GM19351 (cell line): Measurements from ENCODE around the gene ZNF423.

ENCODE experiments used
- ATAC-seq: cut with Tn5 transposase; IDR thresholded peaks from one replicate; pipeline ENCODE4 v1.9.1; 2021; ENCODE audit warnings: mild to moderate bottlenecking, moderate library complexity; ENCODE audit not compliant: unreplicated experiment

Gene ZNF423

DNA sequence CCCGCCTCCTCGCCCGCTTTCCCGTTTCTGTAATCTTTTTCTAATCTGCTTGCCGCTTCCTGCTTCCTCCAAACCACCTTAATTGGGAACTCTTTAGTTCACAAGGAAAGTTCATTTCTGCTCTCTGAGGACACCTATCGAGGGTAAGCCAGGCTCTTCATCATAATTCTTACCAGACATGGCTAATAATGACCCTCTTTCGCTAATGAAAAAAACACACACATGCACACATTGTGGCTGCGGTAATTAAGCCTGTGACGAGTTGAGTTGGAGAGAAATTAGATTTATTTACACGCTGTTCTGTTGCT, 100.6 kb downstream of the ZNF423 start:
- no peak for ATAC-seq

DNA sequence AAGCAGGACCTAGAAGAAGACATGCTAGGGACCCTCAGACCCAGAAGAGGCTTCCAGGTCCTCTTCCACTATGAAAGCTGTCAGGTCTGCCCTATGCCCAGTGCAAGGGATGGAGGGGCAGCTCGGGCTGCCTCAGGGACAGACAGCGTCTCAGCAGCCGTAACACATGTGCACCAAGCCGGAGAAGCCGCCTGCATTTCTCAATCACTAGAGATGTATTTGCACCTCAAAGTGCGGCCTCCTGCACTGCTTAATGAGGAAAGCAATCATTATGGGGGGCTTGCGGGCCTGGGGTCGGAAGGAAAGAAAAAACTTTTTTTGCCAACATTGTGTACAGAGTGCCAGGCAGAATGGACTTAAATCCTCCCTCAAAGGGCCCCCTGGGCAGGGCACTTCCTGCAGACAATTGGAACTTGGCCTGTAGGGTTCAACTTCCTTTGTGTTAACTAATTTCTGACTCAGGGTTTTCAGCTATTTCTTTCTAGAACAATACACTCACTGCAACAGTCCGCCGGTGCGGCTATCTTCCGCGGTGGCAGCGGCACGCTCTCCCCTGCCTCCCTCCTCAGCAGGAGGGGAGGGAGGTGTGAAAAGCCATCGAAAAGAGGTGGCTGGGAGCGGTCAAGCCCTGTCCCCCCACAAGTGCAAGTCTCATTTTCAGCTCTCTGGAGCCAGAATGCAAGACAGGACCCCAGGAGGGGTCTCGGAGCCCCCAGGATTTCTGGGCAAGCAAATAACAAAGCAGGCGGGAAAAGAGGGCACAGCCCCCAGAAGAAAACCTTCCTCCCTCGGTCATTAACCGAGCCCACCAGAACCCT, 101.2 kb downstream of the ZNF423 start:
- ATAC-seq, result no peak

DNA sequence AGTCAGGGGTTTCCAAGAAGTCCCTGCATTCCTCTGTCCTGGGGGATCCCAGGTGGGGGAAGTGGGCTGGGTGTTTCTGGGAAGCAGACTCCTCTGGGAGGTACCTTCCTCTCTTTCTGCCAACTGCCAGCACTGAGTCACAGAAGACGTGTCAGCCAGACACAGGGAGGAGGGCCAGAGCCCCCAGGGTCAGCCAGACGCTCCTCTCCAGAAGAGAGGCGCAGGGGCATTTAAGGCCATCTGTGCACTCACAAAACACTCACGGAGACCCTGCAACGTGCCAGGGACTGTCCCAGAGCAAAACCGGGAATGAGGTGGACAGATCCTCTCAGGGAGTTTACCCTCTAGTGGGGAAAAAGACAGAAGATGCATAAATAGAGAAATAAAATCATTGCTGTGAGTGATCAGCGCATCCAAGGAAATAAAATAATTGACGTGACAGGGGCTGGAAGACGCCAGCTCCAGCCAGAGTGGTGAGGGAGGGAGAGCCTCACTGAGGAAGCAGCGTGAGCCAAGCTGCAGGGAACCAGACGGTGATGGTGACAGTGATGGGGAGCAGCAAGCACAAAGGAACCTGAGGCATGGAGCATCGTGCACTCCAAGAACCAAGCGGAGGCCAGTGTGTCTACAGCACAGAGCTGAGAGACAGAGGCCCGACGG, 105.4 kb downstream of the ZNF423 start:
- no peak for ATAC-seq

DNA sequence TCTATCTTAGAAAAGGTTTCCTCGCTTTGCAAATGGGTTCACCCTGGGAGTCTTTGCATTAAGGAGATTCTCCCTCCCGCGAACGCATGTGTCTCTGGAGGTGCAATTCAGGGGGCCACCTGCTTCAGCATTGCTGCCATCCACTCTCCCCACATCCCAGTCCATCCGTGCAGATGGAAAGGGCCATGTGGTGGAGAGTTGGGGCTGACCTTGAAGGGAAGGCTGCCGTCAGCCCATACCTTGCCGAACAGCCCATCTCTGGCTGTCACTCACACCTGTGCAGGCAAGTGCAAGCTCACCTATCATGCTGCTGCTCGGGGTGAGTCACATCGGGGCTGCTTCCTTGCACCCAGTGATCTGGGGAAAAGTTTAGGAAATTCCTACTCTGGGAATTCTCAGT, 106.1 kb downstream of the ZNF423 start:
- ATAC-seq, result no peak

DNA sequence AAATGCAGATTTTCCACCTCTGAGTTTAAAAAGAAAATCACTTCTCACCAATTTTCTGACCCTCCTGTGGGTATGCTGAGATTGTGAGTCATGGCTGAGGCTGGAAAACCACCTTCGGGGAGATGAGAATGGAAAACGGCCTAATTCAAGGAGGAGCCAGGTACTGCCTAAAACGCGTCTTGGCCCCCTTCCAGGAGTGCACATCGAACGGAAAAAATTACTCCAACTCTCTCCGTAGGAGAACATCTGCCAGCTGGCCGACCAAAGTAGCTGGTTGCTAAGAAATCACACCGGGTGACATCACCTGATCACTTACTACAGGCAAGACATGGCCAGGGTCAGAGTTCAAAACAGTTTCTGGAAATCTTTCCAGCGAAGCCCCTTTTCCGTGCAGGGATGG, 107.6 kb downstream of the ZNF423 start:
- ATAC-seq, result no peak

DNA sequence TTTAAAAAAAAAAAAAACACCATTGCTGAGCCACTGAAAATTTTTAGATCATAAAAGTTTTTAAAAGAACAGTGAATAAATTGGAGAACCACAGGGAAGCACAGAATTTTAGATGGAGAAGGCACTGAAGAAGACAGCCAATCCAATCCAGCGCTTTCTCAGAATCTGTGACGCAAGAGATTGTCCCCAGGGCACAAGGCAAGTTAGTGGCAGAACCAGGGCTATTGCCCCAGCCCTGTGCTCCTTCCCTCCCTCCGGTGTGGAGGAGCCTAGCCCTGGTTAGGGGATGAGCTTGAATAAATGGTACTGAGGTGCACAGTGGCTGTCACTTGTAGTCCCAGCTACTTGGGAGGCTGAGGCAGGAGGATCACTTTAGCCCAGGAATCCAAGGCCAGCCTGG, 108.3 kb downstream of the ZNF423 start:
- no peak for ATAC-seq

DNA sequence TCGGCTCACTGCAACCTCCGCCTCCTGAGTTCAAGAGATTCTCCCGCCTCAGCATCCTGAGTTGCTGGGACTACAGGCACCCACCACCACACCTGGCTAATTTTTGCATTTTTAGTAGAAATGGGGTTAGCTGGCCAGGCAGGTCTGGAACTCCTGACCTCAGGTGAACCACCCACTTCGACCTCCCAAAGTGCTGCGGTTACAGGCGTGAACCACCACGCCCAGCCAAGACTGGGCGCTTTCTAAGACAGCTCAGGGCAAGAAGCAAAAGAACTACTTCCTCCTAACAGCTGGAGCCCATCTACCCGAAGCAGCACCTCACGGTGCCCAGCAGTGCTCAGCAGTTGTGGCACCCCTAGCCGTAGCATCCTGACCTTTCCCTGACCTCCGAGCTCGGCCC, 109.4 kb downstream of the ZNF423 start:
- ATAC-seq, result no peak

DNA sequence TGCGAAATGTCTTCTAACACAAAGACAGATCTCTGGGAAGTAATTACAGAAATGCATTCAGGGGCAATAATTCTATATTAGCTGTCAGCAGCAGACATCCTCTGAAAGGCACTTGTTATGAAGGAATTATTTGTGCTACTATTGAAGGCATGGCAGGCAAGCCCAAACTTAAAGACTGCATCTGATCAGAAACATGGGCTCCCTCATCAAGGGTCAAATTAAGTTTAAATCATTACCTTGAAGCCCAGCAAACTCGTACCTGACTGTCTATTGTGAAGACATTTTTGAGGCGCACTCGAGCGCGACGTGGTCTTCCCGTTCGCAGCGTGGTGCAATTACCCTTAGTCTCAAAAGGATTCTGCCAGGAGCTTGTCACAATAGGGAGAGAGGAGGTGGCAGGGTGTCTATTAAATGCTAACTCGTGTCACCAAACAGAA, 110.6 kb downstream of the ZNF423 start:
- no peak for ATAC-seq

DNA sequence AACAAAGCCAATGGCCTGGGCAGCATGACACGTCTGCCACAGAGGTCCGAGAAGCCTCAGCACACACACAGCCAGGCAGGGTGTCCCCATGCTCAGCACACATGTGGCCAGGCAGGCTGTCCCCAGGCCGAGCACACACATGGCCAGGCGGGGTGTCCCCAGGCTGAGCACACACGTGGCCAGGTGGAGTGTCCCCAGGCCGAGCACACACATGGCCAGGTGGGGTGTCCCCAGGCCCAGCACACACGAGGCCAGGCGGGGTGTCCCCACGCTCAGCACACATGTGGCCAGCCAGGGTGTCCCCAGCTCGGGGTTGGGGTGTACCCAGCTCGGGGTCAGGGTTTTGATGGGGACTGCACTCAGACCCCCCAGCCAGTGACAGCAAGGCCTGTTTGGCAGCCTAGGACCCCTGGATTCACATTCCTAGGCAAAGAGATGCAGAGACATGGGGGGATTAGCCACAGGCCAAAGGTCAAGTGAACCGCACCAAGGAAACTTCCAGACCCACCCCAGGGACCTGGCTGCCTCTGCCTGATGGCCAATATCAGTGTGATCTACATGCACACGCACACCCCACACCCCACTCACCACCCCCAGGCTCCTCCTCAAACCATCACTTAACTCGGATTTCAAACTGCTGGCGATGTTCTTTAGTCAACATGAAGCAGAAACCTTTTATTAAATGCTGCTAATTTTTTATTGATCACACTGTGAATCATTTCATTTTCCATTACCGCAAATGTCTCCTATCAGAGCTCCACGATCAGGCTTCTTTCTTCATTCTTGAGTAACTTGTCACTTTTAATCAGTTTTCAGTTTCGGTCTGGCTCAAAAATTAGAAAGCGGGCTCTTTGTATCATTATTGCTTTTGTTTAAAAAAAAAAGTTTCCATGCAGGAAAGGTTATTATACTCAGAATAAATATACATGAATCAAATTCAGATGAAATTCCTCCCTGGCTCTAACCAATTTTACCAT, 111.4 kb downstream of the ZNF423 start:
- no peak for ATAC-seq

DNA sequence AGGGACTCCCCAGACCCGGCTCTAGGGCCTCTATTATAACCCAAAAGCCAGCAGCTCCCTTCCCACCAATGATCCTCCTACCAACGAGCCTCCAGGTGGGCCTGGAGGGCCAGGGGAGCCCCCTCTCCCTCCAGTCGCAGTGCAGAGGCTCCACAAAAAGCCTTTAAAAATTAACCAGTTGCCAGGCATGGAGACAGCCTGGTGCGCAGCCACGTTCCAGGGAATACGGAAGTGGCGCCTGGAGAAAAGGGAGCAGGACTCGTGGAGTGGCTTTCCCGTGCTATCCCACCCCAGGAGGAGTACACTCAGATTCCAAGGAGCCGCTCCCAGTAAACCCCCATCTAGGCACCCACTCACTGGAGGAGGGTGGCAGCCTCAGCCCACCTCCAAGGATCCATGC, 112.3 kb downstream of the ZNF423 start:
- ATAC-seq, result no peak

DNA sequence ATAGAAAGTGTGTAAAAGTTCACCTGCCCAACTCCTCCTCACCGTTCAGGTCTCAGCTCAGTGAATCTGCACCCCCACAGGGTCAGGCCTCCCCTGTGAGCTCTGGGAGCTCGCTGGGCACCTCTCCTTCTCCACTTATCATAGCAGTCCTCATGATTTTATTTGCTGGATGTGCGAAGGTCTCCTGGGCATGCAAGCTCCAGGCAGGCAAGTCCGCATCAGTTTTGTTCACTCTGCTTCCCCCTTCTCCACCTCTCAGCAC, 112.8 kb downstream of the ZNF423 start:
- no peak for ATAC-seq

DNA sequence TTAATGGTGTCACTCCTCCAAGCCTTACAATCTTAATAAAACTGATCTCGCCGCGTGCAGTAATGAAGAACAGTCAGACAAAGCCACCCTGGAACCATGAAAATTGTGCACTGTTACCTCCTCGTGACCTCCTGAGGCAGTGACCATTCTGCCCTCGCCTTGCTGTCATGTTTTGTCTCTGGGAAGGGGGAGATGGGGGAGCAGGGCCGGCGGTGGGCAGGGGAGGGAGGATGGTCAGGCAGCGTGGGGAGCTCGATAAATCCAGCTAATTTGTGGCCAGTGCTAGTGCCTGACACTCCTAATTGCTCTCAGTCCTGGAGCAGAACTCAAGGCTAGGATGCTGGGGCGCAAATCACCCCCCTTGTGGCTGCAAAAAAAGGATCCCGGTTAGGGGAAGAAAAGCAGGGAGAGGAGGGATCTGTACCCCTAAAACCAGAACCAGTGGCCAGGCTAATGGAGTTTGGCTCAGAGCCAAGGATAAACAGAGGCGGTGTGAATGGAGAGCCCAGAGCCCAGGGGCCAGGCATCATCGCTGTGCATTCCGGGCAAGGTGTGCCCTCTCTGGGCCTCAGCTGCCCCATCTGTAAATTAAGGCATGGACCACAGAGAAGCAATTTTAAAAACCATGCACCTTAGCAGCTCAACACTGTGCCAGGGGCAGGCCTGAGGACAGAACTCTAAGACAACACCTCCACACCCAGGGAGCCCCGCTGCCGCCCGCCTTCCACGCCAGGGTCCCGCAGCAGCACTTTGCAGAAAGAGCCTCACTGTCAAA, 113.3 kb downstream of the ZNF423 start:
- ATAC-seq, result no peak

DNA sequence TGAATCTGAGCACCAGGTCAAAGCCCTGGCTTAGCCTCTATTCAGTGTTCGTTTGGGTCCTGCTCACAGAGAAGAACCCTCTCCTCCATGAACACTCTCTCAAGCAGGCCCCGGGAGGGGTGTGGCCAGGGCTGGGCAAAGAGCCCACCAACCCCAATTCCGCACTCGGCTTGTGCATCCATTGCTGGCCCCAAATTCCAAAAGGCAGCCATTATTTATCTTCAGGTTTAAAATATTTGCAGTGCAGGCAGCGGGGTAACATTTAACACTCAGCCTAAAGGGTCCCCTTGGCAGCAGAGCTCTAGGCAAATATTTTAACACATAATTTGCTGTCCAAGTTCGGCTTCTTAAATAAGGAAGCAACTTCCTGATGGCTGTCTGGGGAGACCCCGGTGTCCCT, 115.7 kb downstream of the ZNF423 start:
- no peak for ATAC-seq

DNA sequence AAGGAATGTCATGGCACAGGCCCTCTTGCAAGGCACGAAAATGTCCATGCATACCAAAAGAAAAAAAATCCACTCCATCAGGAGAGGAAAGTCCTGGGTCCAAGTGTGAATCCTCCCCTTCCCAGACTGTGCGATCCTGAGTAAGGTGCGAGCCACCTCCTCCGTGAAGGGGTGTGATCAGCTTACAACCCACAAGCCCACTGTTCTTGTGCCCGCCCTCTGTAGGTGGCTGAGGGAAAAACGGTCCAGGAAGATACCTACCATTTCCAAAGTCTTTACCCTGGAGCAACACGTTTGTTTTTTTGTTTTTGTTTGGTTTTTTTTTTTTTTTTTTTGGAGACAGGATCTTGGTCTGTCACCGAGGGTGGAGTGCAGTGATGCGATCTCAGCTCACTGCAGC, 116.5 kb downstream of the ZNF423 start:
- ATAC-seq, result no peak

DNA sequence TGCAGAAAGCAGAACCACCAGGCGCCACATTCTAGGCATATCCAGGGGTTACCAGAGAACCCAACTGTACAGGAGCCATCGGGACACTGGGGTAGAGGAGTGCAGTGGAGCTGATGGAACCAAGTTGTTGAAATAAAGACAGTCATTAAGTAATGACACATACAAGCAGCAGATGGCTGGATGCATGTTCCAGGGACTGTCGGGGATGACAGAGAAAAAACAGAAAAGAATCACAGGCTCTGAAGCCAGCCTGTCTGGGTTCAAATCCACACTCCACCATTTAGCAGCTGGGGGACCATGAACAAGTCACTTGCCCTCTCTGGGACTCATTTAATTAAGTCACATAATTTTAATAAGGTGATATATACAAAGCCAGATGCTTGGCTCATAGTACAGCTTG, 117.1 kb downstream of the ZNF423 start:
- no peak for ATAC-seq

DNA sequence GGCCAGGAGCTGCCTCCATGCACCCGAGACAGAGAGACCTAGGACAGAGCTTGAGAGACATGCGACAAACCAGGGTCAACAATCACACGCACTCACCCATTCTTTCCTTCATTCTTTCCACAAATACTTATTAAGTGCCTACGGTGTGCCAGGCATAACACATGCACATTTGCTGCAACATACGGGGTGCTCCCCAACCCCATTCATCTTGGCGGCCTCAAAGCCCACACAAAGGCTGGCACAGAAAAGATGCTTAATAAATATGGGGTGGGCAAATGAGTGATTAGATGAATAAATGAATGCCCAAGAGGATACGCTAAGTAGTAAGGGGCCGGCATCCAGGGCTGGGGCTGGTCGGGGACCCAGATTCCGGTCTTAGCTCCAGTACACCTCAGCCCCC, 117.9 kb downstream of the ZNF423 start:
- no peak for ATAC-seq

DNA sequence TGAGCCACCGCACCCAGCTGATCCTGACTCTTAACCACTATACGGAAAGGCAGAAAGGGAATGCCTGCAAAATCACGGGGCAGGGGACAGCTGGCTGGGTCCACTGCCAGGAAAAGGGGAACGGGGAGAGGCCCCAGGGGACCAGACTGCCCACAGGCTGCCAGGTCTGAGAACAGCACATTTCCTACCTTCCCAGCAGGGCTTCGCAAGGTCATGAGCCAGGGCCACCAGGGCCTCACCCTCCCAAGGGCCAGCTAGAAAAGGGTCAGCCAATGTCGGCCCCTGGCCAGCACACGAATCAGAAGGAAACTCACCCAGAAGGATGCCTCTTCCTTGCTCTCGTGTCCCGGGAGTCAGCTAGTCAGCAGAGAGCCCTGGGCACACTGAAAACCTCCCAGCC, 118.4 kb downstream of the ZNF423 start:
- no peak for ATAC-seq

DNA sequence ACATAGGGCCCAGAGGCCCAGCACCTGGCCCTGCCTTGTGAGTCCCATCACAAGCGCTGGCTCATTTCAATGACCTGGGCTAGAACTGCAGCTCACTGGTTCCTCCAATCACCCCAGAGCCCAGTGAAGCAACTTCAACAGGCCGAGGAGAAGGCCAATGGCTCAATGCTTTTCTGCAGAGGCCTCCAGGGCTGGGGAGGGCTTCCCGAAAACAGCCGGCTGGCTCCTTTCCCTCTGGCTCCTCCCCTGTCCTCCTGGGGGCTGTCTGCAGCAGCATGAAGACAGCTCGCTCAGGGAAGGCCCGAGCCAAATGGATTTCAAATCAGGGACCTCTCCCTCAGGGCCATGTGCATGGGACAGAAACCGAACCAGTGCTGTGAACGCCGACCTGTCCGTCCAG, 121.6 kb downstream of the ZNF423 start:
- no peak for ATAC-seq

DNA sequence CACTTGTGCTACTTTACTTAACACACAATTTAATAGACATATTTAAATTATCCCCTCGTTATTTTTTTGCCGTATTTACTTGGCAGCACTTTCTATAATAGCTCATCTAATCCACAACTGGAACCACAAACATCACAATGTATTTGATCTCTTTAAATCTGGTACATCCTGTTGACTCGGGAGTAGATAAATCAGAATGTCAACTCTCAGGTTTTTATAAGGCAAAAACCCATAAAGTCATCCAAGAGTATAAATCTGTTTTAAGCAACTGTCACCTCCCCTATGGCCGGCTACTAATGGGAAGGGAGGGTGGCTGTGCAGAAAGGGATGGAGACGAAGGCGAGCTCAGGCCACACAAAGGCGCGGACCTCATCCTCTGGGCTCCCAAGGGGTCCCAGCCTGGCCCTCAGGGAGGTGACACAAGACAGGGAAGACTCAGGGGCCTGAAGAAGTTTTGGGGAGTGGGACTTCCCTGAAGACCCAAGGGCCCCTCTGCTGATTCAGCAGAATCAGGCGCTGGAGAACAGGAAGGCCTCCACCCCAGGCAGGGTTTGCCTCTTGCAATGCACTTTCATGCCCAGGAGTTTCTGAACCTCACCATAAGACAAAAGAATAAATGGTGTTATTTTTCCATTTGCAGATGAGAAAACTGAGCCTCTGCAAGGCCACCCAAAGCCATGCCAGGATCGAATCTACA, 122.5 kb downstream of the ZNF423 start:
- ATAC-seq, result no peak

DNA sequence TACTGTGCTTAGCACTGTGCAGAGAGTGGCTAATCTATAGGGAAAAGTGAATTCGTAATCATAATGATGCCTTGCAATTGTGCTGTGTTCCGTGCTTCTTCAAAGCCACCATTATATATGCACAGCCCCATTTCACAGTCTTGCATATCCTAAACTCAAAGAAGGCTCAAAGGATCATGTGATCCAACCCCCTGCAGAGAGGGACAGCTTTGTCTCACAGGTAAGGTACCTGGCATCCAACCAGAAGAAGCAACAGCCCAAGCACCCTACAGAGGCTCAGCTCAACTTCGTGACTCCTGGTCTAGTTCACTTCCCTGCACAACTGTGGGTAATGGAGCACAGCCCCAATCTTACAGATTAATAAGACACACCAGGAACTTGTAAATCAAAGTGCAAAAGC, 124.0 kb downstream of the ZNF423 start:
- ATAC-seq, result no peak

DNA sequence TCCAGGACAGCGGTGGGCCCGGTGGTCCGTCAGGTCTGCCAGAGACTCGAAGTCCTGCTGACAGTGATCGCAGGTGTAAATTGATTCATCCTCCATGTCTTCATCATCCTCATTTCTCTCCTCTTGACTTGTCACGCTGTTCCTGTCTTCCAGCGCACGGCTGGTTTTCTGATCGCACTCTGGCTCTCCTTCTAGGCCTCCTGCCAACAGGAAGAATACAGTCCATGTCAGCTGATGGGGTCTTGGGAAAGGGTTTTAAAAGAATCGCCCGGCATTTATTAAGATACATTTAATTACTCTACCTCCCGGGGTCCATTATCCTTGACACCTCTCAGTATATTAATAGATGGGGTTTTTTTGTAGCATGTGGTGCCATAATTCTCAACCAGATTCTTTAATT, 125.1 kb downstream of the ZNF423 start:
- no peak for ATAC-seq
